DND-41 (cell line): ENCODE data around the gene SORT1.
A peak's percentile ranks its signal among the peaks of the same experiment; 100 is the strongest.

Experiments
- ATAC-seq: fragments of 200-7000 bp; cut with Tn5 transposase; 3 replicates; pipeline ENCODE4 v1.9.1; 2021; ENCODE audit warnings: low read depth; ENCODE audit not compliant: insufficient read depth
- DNase-seq: peaks from one replicate; pipeline ENCODE4 v3.0.0-alpha.2; 2020
- H2AFZ ChIP-seq: 2 replicates; pipeline ENCODE4 v1.6.0; 2012; ENCODE audit warnings: low read depth, low read length
- H3K27ac ChIP-seq: 2 replicates; pipeline ENCODE4 v1.5.1; 2012; ENCODE audit warnings: low read length, inconsistent platforms
- H3K27me3 ChIP-seq: fragments of 200-600 bp; sonication (generic); 2 replicates; pipeline ENCODE4 v1.6.0; 2012; ENCODE audit warnings: low read length, mild to moderate bottlenecking, inconsistent platforms; ENCODE audit not compliant: insufficient read depth, poor library complexity
- H3K36me3 ChIP-seq: 2 replicates; pipeline ENCODE4 v1.5.1; 2012; ENCODE audit warnings: low read length, inconsistent platforms; ENCODE audit not compliant: insufficient read depth
- H3K4me1 ChIP-seq: 2 replicates; pipeline ENCODE4 v1.5.1; 2012; ENCODE audit warnings: mild to moderate bottlenecking, low read length; ENCODE audit not compliant: insufficient read depth
- H3K4me2 ChIP-seq: 2 replicates; pipeline ENCODE4 v1.6.0; 2012; ENCODE audit warnings: mild to moderate bottlenecking, moderate library complexity, low read length, inconsistent platforms; ENCODE audit not compliant: insufficient read depth
- H3K4me3 ChIP-seq, 2 experiments: fragments of 200-600 bp in 1 of 2; shearing (Covaris generic) in 1 of 2; 2 replicates each; pipeline ENCODE4 v1.5.1; 2012 to 2016; ENCODE audit warnings: inconsistent platforms in 2 of 2, low read length in 2 of 2, mild to moderate bottlenecking in 2 of 2, low read depth in 1 of 2, moderate library complexity in 1 of 2
- H3K79me2 ChIP-seq: 2 replicates; pipeline ENCODE4 v1.6.0; 2012; ENCODE audit warnings: low read length, inconsistent platforms; ENCODE audit not compliant: insufficient read depth
- H3K9ac ChIP-seq: 2 replicates; pipeline ENCODE4 v1.6.0; 2012; ENCODE audit warnings: low read depth, mild to moderate bottlenecking, inconsistent platforms, low read length, moderate library complexity
- H3K9me3 ChIP-seq: 2 replicates; pipeline ENCODE4 v1.5.1; 2012; ENCODE audit warnings: low read length, moderate library complexity, mild to moderate bottlenecking, inconsistent platforms; ENCODE audit not compliant: insufficient read depth, severe bottlenecking
- H4K20me1 ChIP-seq: 2 replicates; pipeline ENCODE4 v1.6.0; 2012; ENCODE audit warnings: low read length; ENCODE audit not compliant: insufficient read depth
- EZH2 ChIP-seq: IDR thresholded peaks from 3 replicates; pipeline ENCODE4 v1.6.1; 2012; ENCODE audit warnings: borderline replicate concordance, low read depth, mild to moderate bottlenecking, moderate library complexity, low read length, inconsistent platforms; ENCODE audit not compliant: severe bottlenecking
- TF ChIP-seq, protein P1 (sequence below): IDR thresholded peaks from 2 replicates; pipeline ENCODE4 v1.5.1; 2012; ENCODE audit warnings: borderline replicate concordance, low read length, moderate library complexity, mild to moderate bottlenecking; ENCODE audit not compliant: poor library complexity, severe bottlenecking; ENCODE audit errors: extremely low read depth

SORT1 gene

DNA sequence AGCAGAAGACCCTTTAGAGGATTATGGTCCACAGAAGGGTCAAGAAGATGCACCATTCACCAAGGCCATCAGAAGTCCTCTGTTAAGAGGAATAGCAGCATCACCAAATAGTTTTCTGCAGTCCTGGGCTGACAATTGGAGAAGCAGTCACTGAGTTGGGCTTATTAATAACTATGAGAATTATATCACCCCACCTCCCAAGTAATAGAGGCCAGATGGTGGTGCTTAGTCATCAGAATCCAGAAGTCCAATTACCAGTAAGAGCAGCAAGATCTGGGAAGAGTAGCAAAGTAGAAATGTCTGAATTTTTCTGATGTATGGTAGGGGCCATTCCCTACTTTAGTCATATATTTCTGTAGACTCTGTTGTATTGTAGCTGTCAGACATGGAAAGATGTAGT is 34.6 kb upstream of the SORT1 start:
- H3K27me3 ChIP-seq, result no peaks in the 10 kb centered on the region
- no peak for DNase-seq
- no peak overlapping the region for H3K4me2 ChIP-seq
- no peaks in the 10 kb centered on the region for H4K20me1 ChIP-seq
- peaks cover under 1% of the 10 kb centered on the region; the same call in 1 of the 2 replicates for H3K79me2 ChIP-seq
- H3K9me3 ChIP-seq, result no peaks in the 10 kb centered on the region
- no peak overlapping the region for H3K4me3 ChIP-seq
- ATAC-seq, result no peak
- H3K9ac ChIP-seq, result no peak overlapping the region
- no peak overlapping the region for H3K27ac ChIP-seq
- peaks cover 8% of the 10 kb centered on the region for H3K4me1 ChIP-seq
- no peak overlapping the region for H2AFZ ChIP-seq
- H3K36me3 ChIP-seq, result no peaks in the 10 kb centered on the region
- TF ChIP-seq EZH2, result no peak
- TF ChIP-seq, protein P1, sequence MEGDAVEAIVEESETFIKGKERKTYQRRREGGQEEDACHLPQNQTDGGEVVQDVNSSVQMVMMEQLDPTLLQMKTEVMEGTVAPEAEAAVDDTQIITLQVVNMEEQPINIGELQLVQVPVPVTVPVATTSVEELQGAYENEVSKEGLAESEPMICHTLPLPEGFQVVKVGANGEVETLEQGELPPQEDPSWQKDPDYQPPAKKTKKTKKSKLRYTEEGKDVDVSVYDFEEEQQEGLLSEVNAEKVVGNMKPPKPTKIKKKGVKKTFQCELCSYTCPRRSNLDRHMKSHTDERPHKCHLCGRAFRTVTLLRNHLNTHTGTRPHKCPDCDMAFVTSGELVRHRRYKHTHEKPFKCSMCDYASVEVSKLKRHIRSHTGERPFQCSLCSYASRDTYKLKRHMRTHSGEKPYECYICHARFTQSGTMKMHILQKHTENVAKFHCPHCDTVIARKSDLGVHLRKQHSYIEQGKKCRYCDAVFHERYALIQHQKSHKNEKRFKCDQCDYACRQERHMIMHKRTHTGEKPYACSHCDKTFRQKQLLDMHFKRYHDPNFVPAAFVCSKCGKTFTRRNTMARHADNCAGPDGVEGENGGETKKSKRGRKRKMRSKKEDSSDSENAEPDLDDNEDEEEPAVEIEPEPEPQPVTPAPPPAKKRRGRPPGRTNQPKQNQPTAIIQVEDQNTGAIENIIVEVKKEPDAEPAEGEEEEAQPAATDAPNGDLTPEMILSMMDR, result no peak

DNA sequence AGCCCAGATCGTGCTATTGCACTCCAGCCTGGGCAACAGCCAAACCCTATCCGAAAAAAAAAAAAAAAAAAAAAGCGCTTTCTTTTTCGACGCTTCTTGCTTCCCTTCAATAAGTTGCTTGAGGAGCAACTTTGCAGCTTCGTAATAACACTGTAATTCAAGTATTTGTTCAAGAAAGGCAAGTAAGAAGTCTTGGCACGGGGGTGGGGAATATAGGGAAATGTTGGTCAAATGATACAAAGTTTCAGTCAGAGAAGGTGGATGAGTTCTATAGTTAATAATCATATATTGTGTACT is 29.4 kb upstream of the SORT1 start:
- Histone ChIP-seq H2AFZ (peak overlapping the region; percentile 81), H3K9ac (peak overlapping the region; percentile 68), H3K79me2 (peaks cover 49% of the 10 kb centered on the region), H3K36me3 (peaks cover 18% of the 10 kb centered on the region), H3K4me2 (peak overlapping the region; percentile 81), H3K27me3 (no peaks in the 10 kb centered on the region), H4K20me1 (peaks cover 26% of the 10 kb centered on the region; the same call in 1 of the 2 replicates), H3K4me3 (peak overlapping the region; percentile 51 to 67), H3K4me1 (peaks cover 39% of the 10 kb centered on the region), H3K9me3 (no peaks in the 10 kb centered on the region), H3K27ac (peak overlapping the region; percentile 76)
- TF ChIP-seq EZH2, result no peak
- TF ChIP-seq, protein P1, result no peak
- no peak for DNase-seq
- no peak for ATAC-seq

DNA sequence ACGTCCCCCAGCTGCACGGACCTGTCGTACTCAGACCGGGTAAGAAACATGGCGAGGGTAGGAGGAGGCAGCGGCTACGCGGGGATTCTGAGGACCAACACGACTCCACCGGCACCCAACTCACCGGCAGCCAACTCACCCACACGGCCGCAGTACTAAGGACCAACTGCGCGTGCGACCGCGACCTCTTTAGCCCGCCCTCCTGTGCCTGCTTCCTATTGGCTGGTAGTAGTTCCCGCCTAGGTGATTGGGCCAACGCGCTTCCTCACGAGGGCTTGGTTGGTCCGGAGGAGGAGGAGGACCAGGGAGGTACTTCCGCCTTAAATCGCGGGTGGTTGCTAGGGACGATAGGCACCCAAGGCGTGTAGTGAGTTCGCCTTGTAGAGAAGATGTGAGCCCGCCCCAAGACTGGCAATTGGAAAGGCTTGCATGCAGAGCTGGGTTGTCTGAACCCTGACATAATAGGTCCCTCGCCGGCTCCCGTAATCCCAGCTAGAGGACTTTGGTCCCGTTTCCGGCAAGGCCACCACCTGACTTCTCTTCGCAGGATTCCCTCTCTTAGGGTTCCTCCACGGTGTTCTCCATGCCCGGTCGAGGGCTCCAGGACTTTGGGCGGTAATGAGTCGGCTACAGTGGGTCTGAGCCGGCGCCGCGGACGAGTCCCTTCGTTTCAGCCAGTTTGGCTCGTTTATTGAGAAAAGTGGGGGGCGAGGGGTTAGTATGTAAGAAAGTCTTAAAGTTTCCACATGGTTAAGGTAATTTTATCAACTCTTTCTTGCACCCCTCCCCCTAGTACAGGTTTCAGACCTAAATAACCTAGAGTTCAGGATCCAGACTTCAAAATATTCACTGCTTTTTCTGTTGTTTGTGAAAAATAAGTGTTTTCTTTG is 28.8 kb upstream of the SORT1 start, which contains the start of gene PSMA5:
Gene PSMA5 (minus strand): TSS at position 168 of the 890 bp plus-strand sequence. CDS start 118 bp downstream, at position 50.
- H3K4me2 ChIP-seq, result peak within 1 kb of the TSS; percentile 81
- ATAC-seq (peak; percentile 94), DNase-seq (peak; percentile 98)
- H3K4me1 ChIP-seq, result peaks cover 39% of the 10 kb centered on the region
- H3K4me3 ChIP-seq, result peak within 1 kb of the TSS; percentile 51 to 67
- peaks cover 55% of the 10 kb centered on the region for H3K79me2 ChIP-seq
- H3K36me3 ChIP-seq, result peaks cover 24% of the 10 kb centered on the region
- peaks cover 30% of the 10 kb centered on the region; the same call in 1 of the 2 replicates for H4K20me1 ChIP-seq
- H3K9ac ChIP-seq, result peak within 1 kb of the TSS; percentile 68
- no peaks in the 10 kb centered on the region for H3K9me3 ChIP-seq
- peak within 1 kb of the TSS; percentile 76 for H3K27ac ChIP-seq
- no peaks in the 10 kb centered on the region for H3K27me3 ChIP-seq
- TF ChIP-seq, protein P1, result peak; percentile 2
- TF ChIP-seq EZH2, result no peak
- peak within 1 kb of the TSS; percentile 81 for H2AFZ ChIP-seq
